H1 (cell line): ENCODE measurements around the gene DNAI2. TPM values are rescaled to one million over a fixed set of nuclear protein-coding genes. Genes with fewer than 3 reads are reported as not detected.

ENCODE experiments used
- CTCF ChIA-PET: fragments of 300-600 bp; sonication (Branson Sonifier 250); formaldehyde crosslinking; loops from one replicate; lab custom pipeline; 2021; ENCODE audit not compliant: partially characterized antibody; lab: Charles Lee
- POLR2A ChIA-PET: fragments of 300-600 bp; sonication (Branson Sonifier 250); formaldehyde crosslinking; loops from one replicate; lab custom pipeline; 2021; ENCODE audit warnings: inconsistent platforms; ENCODE audit not compliant: partially characterized antibody; lab: Charles Lee
- DNase-seq, 2 experiments: peaks; one replicate each; pipeline versions ENCODE4 v3.0.0 to v3.0.0-alpha.2; 2010 to 2022; ENCODE audit warnings: low spot score in 2 of 2, low read depth in 1 of 2, mixed read lengths in 1 of 2
- FAIRE-seq: peaks from 2 replicates; lab custom pipeline; 2011; peaks lifted over from hg19 to GRCh38; lab: Jason Lieb, UNC
- H2AFZ ChIP-seq: 2 replicates; pipeline ENCODE4 v1.8.1; 2012; ENCODE audit warnings: low read length, inconsistent platforms
- H2AK5ac ChIP-seq: 2 replicates; pipeline ENCODE4 v1.6.1; 2013; ENCODE audit warnings: low read depth, low read length
- H2BK120ac ChIP-seq: replicated peaks from 2 replicates; pipeline ENCODE3; 2013; ENCODE audit warnings: low read depth, low read length, inconsistent platforms
- H2BK12ac ChIP-seq: 2 replicates; pipeline ENCODE4 v1.6.1; 2013; ENCODE audit warnings: low read depth, low read length
- H2BK15ac ChIP-seq: 2 replicates; pipeline ENCODE4 v1.6.1; 2013; ENCODE audit warnings: low read length
- H2BK20ac ChIP-seq: 2 replicates; pipeline ENCODE4 v1.6.1; 2013; ENCODE audit warnings: low read length
- H2BK5ac ChIP-seq: 2 replicates; pipeline ENCODE4 v1.6.1; 2013; ENCODE audit warnings: low read depth, low read length
- H3K14ac ChIP-seq: 2 replicates; pipeline ENCODE4 v1.6.1; 2013; ENCODE audit warnings: inconsistent platforms; ENCODE audit not compliant: insufficient read length
- H3K18ac ChIP-seq: 2 replicates; pipeline ENCODE4 v1.6.1; 2013; ENCODE audit warnings: low read length; ENCODE audit errors: extremely low read depth
- H3K23ac ChIP-seq: 2 replicates; pipeline ENCODE4 v1.6.1; 2013; ENCODE audit warnings: inconsistent platforms; ENCODE audit not compliant: insufficient read length
- H3K23me2 ChIP-seq: 2 replicates; pipeline ENCODE4 v1.6.1; 2013; ENCODE audit warnings: low read depth, low read length
- H3K27ac ChIP-seq: 2 replicates; pipeline ENCODE4 v1.6.1; 2011; ENCODE audit warnings: low read depth, low read length, inconsistent platforms
- H3K27me3 ChIP-seq, 4 experiments: replicated peaks in 1 of 4; 1 replicate in 1 of 4; 2 replicates in 3 of 4; pipeline versions ENCODE4 v1.6.1 to v1.8.1; 2011 to 2013; ENCODE audit warnings: low read length in 3 of 4, mild to moderate bottlenecking in 3 of 4, inconsistent platforms in 2 of 4, mixed read lengths in 2 of 4, moderate library complexity in 1 of 4; ENCODE audit not compliant: control insufficient read depth in 3 of 4, insufficient read depth in 3 of 4; ENCODE audit errors: extremely low read depth in 1 of 4
- H3K36me3 ChIP-seq, 4 experiments: 2 replicates each; pipeline versions ENCODE4 v1.6.1 to v1.8.1; 2011 to 2013; ENCODE audit warnings: mild to moderate bottlenecking in 4 of 4, low read length in 3 of 4, moderate library complexity in 2 of 4, control low read depth in 1 of 4, inconsistent platforms in 1 of 4; ENCODE audit not compliant: insufficient read depth in 4 of 4, control insufficient read depth in 2 of 4
- H3K4ac ChIP-seq: replicated peaks from 2 replicates; pipeline ENCODE3; 2013; ENCODE audit warnings: low read length, low read depth, mixed read lengths, inconsistent platforms; ENCODE audit not compliant: insufficient read length
- H3K4me1 ChIP-seq, 4 experiments: replicated peaks in 1 of 4; 1 replicate in 1 of 4; 2 replicates in 3 of 4; pipeline versions ENCODE4 v1.6.1 to v1.8.1; 2011 to 2013; ENCODE audit warnings: low read length in 3 of 4, inconsistent platforms in 2 of 4, mixed read lengths in 1 of 4; ENCODE audit not compliant: insufficient read depth in 4 of 4, control insufficient read depth in 3 of 4
- H3K4me2 ChIP-seq, 2 experiments: 2 replicates each; pipeline versions ENCODE4 v1.6.1 to v1.8.1; 2011 to 2013; ENCODE audit warnings: low read depth in 2 of 2, low read length in 2 of 2, control low read depth in 1 of 2, inconsistent platforms in 1 of 2, mild to moderate bottlenecking in 1 of 2; ENCODE audit not compliant: insufficient read depth in 1 of 2
- H3K4me3 ChIP-seq, 4 experiments: fragments of 200-600, 300-600 bp in 1 of 4; sonication (generic), shearing (Covaris generic), sonication (Bioruptor Twin) in 1 of 4; 2 replicates each; pipeline versions ENCODE4 v1.5.1 to v1.8.1; 2011 to 2016; ENCODE audit warnings: low read length in 4 of 4, low read depth in 3 of 4, control low read depth in 2 of 4, inconsistent platforms in 2 of 4, mild to moderate bottlenecking in 2 of 4, mixed read lengths in 1 of 4, moderate library complexity in 1 of 4; ENCODE audit not compliant: insufficient read depth in 2 of 4; ENCODE audit errors: extremely low read depth in 1 of 4
- H3K56ac ChIP-seq: replicated peaks from 2 replicates; pipeline ENCODE3; 2013; ENCODE audit warnings: low read depth, mild to moderate bottlenecking, mixed read lengths, low read length, inconsistent platforms; ENCODE audit not compliant: insufficient read length
- H3K79me1 ChIP-seq: 2 replicates; pipeline ENCODE4 v1.6.1; 2013; ENCODE audit warnings: low read depth, low read length, control low read depth
- H3K79me2 ChIP-seq, 2 experiments: 2 replicates each; pipeline versions ENCODE4 v1.6.1 to v1.8.1; 2012 to 2013; ENCODE audit warnings: low read length in 2 of 2, mild to moderate bottlenecking in 2 of 2, inconsistent platforms in 1 of 2; ENCODE audit not compliant: insufficient read depth in 2 of 2, control insufficient read depth in 1 of 2
- H3K9ac ChIP-seq, 4 experiments: replicated peaks in 1 of 4; 1 replicate in 1 of 4; 2 replicates in 3 of 4; pipeline versions ENCODE4 v1.6.1 to v1.8.1; 2011 to 2013; ENCODE audit warnings: low read depth in 3 of 4, low read length in 3 of 4, control low read depth in 2 of 4, mild to moderate bottlenecking in 2 of 4, moderate library complexity in 2 of 4, inconsistent platforms in 1 of 4; ENCODE audit errors: extremely low read depth in 1 of 4
- H3K9me3 ChIP-seq, 2 experiments: 2 replicates each; pipeline versions ENCODE4 v1.6.1 to v1.8.1; 2012 to 2013; ENCODE audit warnings: mild to moderate bottlenecking in 2 of 2, moderate library complexity in 2 of 2, control low read depth in 1 of 2, inconsistent platforms in 1 of 2, low read depth in 1 of 2, low read length in 1 of 2, mixed read lengths in 1 of 2; ENCODE audit not compliant: insufficient read depth in 2 of 2
- H4K20me1 ChIP-seq, 2 experiments: replicated peaks in 1 of 2; 2 replicates each; pipeline versions ENCODE3 to v1.8.1; 2011 to 2013; ENCODE audit warnings: inconsistent platforms in 2 of 2, low read length in 2 of 2, mild to moderate bottlenecking in 1 of 2; ENCODE audit not compliant: insufficient read depth in 2 of 2, control insufficient read depth in 1 of 2
- H4K5ac ChIP-seq: 2 replicates; pipeline ENCODE4 v1.6.1; 2013; ENCODE audit warnings: low read length, low read depth, mixed read lengths, inconsistent platforms; ENCODE audit not compliant: insufficient read length
- H4K8ac ChIP-seq: 2 replicates; pipeline ENCODE4 v1.8.0; 2013; ENCODE audit warnings: mild to moderate bottlenecking, moderate library complexity, low read length, inconsistent platforms; ENCODE audit not compliant: insufficient read depth; ENCODE audit errors: extremely low read depth
- H4K91ac ChIP-seq: replicated peaks from 2 replicates; pipeline ENCODE3; 2013; ENCODE audit warnings: low read length, mixed read lengths, inconsistent platforms; ENCODE audit not compliant: insufficient read length
- CBX5 ChIP-seq: fragments of 300-800, 300-1000 bp; sonication (generic); IDR thresholded peaks from 2 replicates; pipeline ENCODE4 v1.7.1; 2016; ENCODE audit warnings: antibody characterized with exemption, low read length, low read depth
- CBX8 ChIP-seq: fragments of 300-800, 300-1000 bp; sonication (generic); IDR thresholded peaks from 2 replicates; pipeline ENCODE4 v1.7.1; 2016; ENCODE audit warnings: low read depth, low read length, borderline replicate concordance
- CREB1 ChIP-seq: IDR thresholded peaks from 2 replicates; pipeline ENCODE4 v1.6.1; 2012; ENCODE audit warnings: inconsistent platforms
- JUN ChIP-seq: IDR thresholded peaks from 2 replicates; pipeline ENCODE4 v1.6.1; 2011; ENCODE audit warnings: low read depth, mild to moderate bottlenecking, improper control_type of control experiment, low read length
- PHF8 ChIP-seq: fragments of 200-600 bp; sonication (generic); conservative IDR thresholded peaks from 2 replicates; pipeline ENCODE4 v1.7.1; 2012; ENCODE audit warnings: low read depth, mild to moderate bottlenecking, inconsistent platforms, low read length, moderate library complexity
- SP2 ChIP-seq: IDR thresholded peaks from 2 replicates; pipeline ENCODE4 v1.6.1; 2012; ENCODE audit warnings: mild to moderate bottlenecking, low read length, inconsistent platforms
- WGBS, 2 experiments: shearing (Covaris generic) in 1 of 2; methylation state at CpG; one replicate each; pipeline versions ENCODE4 v1.1.6 to v1.1.7; 2013 to 2015; ENCODE audit warnings: low lambda C conversion rate in 2 of 2, mixed read lengths in 2 of 2, inconsistent platforms in 1 of 2, low coverage in 1 of 2, missing lambda C conversion rate in 1 of 2; ENCODE audit not compliant: insufficient replicate concordance in 2 of 2, insufficient coverage in 1 of 2, insufficient read length in 1 of 2; ENCODE audit errors: extremely low coverage in 1 of 2, missing lambda C conversion rate in 1 of 2; 5-methylcytosine and 5-hydroxymethylcytosine counted together
- polyA plus RNA-seq, 7 experiments: library from polyadenylated mRNA; depleted of rRNA in 3 of 7; stranded (reverse) in 5 of 7; unstranded in 2 of 7; fragments of >200 nt in 5 of 7; fragments of 200-250 nt in 2 of 7; gene quantifications; 1 replicate in 5 of 7; 2 replicates in 1 of 7; 4 replicates in 1 of 7; pipeline versions ENCODE4 v1.2.1 to v1.2.3, GENCODE V29; 2011 to 2013; ENCODE audit warnings: missing spikeins in 2 of 7, mixed read lengths in 2 of 7
- total RNA-seq: library from RNA; stranded (reverse); fragmentation: NEBNext Ultra II Directional; extraction: Animal tissue kit (Norgen Biotek cat#: 25700); gene quantifications from 2 replicates; pipeline ENCODE4 v1.2.1, GENCODE V29; 2021
- TF ChIP-seq, protein P1 (sequence below): IDR thresholded peaks from 2 replicates; pipeline ENCODE4 v1.6.1; 2012; ENCODE audit warnings: low read length, inconsistent platforms

DNAI2 gene
- total and polyA plus RNA-seq, 2 of the 8 experiments (the other 6 are each of a cell fraction or from before 2014, with no cell fraction given), result 0.08 to 0.15 TPM

DNA sequence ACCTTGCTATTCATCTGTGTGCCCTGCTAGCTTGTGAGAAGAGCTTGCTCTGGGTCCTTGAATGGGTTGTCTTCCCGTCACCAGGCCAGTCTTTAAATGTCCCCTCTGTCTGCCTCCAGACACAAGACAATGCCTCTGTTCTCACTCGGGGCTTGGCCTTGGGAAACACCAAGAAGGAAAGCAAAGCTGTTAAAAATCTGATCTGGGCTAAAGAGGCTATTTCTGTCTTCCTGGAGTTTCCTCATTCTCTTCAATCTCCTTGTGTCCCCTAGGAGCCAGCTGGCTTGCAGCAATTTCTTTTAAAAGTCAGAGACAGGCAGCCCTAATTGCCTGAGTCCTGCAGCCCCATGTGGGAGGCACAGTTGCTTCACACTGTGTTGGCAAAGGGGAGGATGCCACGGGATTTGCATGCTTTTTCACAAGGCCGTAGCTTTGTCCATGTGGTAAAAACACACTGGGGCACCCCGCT, 2.5 kb downstream of the DNAI2 start:
- Histone ChIP-seq H3K23ac (no peak overlapping the region), H3K4ac (no peak overlapping the region), H3K79me1 (no peaks in the 10 kb centered on the region), H3K14ac (no peak overlapping the region), H2AK5ac (no peak overlapping the region), H2BK5ac (no peak overlapping the region), H3K79me2 (no peaks in the 10 kb centered on the region), H3K18ac (no peak overlapping the region), H3K4me2 (no peak overlapping the region), H4K5ac (no peak overlapping the region), H4K8ac (no peak overlapping the region), H2BK20ac (no peak overlapping the region), H3K56ac (no peak overlapping the region), H2BK120ac (no peak overlapping the region), H3K27me3 (peaks cover 0 to 17% (median 15%) of the 10 kb centered on the region in 4 experiments; a peak in 6 of 7 replicates), H3K4me1 (peaks cover 0 to 5% (median 3%) of the 10 kb centered on the region in 4 experiments; a peak in 6 of 7 replicates), H3K23me2 (peaks cover 3% of the 10 kb centered on the region; the same call in 1 of the 2 replicates)
- POLR2A ChIA-PET, result no interaction called here
- WGBS, 2 experiments, result 71% methylated on average over 5 of the region's 5 CpGs; no CpG with 5 or more reads in 1 of the 2 experiments
- no peak for FAIRE-seq
- TF ChIP-seq CBX8 (no peak), SP2 (no peak), PHF8 (no peak), JUN (no peak), CBX5 (no peak), CREB1 (no peak)
- TF ChIP-seq, protein P1, sequence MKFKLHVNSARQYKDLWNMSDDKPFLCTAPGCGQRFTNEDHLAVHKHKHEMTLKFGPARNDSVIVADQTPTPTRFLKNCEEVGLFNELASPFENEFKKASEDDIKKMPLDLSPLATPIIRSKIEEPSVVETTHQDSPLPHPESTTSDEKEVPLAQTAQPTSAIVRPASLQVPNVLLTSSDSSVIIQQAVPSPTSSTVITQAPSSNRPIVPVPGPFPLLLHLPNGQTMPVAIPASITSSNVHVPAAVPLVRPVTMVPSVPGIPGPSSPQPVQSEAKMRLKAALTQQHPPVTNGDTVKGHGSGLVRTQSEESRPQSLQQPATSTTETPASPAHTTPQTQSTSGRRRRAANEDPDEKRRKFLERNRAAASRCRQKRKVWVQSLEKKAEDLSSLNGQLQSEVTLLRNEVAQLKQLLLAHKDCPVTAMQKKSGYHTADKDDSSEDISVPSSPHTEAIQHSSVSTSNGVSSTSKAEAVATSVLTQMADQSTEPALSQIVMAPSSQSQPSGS, result no peak
- TF ChIP-seq, all 59 proteins: peak for 0
- Histone ChIP-seq H3K27ac (no peak overlapping the region), H2BK15ac (no peak overlapping the region), H2BK12ac (no peak overlapping the region), H4K20me1 (no peaks in the 10 kb centered on the region), H3K9ac (no peak overlapping the region), H4K91ac (no peak overlapping the region), H3K36me3 (no peaks in the 10 kb centered on the region), H3K4me3 (no peak overlapping the region), H2AFZ (no peak overlapping the region), H3K9me3 (no peaks in the 10 kb centered on the region)
- CTCF ChIA-PET, result interaction anchor here (2.6 to 3.3 kb wide), 2 partner anchors 8 to 22 kb away, joined by 9 to 18 read pairs; no protein-coding TSS in a partner anchor
- no peak for DNase-seq
